Panc1 (cell line): ENCODE data around the gene ARGLU1. TPM values are rescaled to one million over a fixed set of nuclear protein-coding genes. Genes with fewer than 3 reads are reported as not detected.

Source experiments
- ATAC-seq: fragments of 200-7000 bp; cut with Tn5 transposase; 2 replicates; pipeline ENCODE4 v1.9.1; 2020; ENCODE audit warnings: mild to moderate bottlenecking, moderate library complexity
- Bru-seq: library from RNA; stranded (reverse); fragments of 400-500 nt; gene quantifications from one replicate; lab custom pipeline; 2021; lab: Mats Ljungman, UMichigan
- BruChase-seq, 2 experiments: library from RNA; stranded (reverse); fragments of 400-500 nt; gene quantifications; one replicate each; lab custom pipeline; 2021; lab: Mats Ljungman, UMichigan
- BruUV-seq: library from RNA; stranded (reverse); fragments of 400-500 nt; replicated peaks from 2 replicates; lab custom pipeline; 2021; lab: Mats Ljungman, UMichigan
- CTCF ChIA-PET: fragments of 300-600 bp; sonication (Branson Sonifier 250); formaldehyde crosslinking; loops from one replicate; lab custom pipeline; 2022; ENCODE audit warnings: antibody characterized with exemption; lab: Charles Lee
- POLR2A ChIA-PET: fragments of 300-600 bp; sonication (Branson Sonifier 250); formaldehyde crosslinking; loops from one replicate; lab custom pipeline; 2022; ENCODE audit warnings: antibody characterized with exemption; lab: Charles Lee
- DNase-seq: peaks from one replicate; pipeline ENCODE4 v3.0.0-alpha.2; 2010; ENCODE audit warnings: low read depth, low spot score
- H3K27ac ChIP-seq: 2 replicates; pipeline ENCODE4 v1.5.1; 2011; ENCODE audit warnings: mild to moderate bottlenecking, low read length, inconsistent platforms
- H3K27me3 ChIP-seq: fragments of 200-500 bp; sonication (Bioruptor generic); 2 replicates; pipeline ENCODE4 v1.6.0; 2014; ENCODE audit warnings: low read length, inconsistent platforms; ENCODE audit not compliant: control insufficient read depth, insufficient read depth
- H3K36me3 ChIP-seq: fragments of 200-500 bp; sonication (Bioruptor generic); 2 replicates; pipeline ENCODE4 v1.5.1; 2014; ENCODE audit warnings: inconsistent platforms, mild to moderate bottlenecking, low read length, moderate library complexity; ENCODE audit not compliant: control insufficient read depth, insufficient read depth
- H3K4me1 ChIP-seq: 2 replicates; pipeline ENCODE4 v1.5.1; 2011; ENCODE audit warnings: inconsistent platforms, mild to moderate bottlenecking, low read length, moderate library complexity; ENCODE audit not compliant: control insufficient read depth, insufficient read depth
- H3K4me3 ChIP-seq, 2 experiments: 2 replicates each; pipeline ENCODE4 v1.5.1; 2011 to 2012; ENCODE audit warnings: low read depth in 2 of 2, low read length in 2 of 2, mild to moderate bottlenecking in 2 of 2, inconsistent platforms in 1 of 2, moderate library complexity in 1 of 2
- H3K9me3 ChIP-seq: fragments of 200-500 bp; sonication (Bioruptor generic); 2 replicates; pipeline ENCODE4 v1.5.1; 2014; ENCODE audit warnings: low read depth, mild to moderate bottlenecking, inconsistent platforms, low read length, moderate library complexity; ENCODE audit not compliant: control insufficient read depth, insufficient read depth
- POLR2AphosphoS5 ChIP-seq: IDR thresholded peaks from 2 replicates; pipeline ENCODE4 v1.6.1; 2012; ENCODE audit warnings: mild to moderate bottlenecking, low read depth, low read length, moderate library complexity
- REST ChIP-seq, 2 experiments: IDR thresholded peaks; 2 replicates each; pipeline ENCODE4 v1.6.1; 2011 to 2012; ENCODE audit warnings: low read depth in 2 of 2, control low read depth in 1 of 2, low read length in 1 of 2, mild to moderate bottlenecking in 1 of 2, moderate library complexity in 1 of 2; ENCODE audit not compliant: insufficient read depth in 1 of 2
- SIN3A ChIP-seq: IDR thresholded peaks from 2 replicates; pipeline ENCODE4 v1.6.1; 2012; ENCODE audit warnings: low read depth, mild to moderate bottlenecking, low read length, moderate library complexity, borderline replicate concordance; ENCODE audit not compliant: insufficient read depth
- TCF7L2 ChIP-seq: IDR thresholded peaks from 2 replicates; pipeline ENCODE4 v1.6.1; 2011; ENCODE audit warnings: mild to moderate bottlenecking, low read depth, low read length, inconsistent platforms
- in situ Hi-C: cut with HindIII; loops from 2 replicates; pipeline ENCODE4 v1.10.0; 2016; ENCODE audit warnings: low sequenced_read_pairs, low pct_unique_long_range_greater_than_20kb
- intact Hi-C: fragments of 100-400 bp; cut with micrococcal nuclease; formaldehyde crosslinking; loops from one replicate; pipeline ENCODE4 v1.10.0; 2022; ENCODE audit not compliant: unreplicated experiment
- long read RNA-seq: library from polyadenylated mRNA; unstranded; transcript quantifications from one replicate; pipeline ENCODE4 v2.0.0, GENCODE V29; 2021; ENCODE audit not compliant: unreplicated experiment
- polyA plus RNA-seq: library from polyadenylated mRNA; unstranded; fragments of >200 nt; gene quantifications from one replicate; pipeline ENCODE4 v1.2.1, GENCODE V29; 2012; ENCODE audit warnings: missing spikeins; ENCODE audit not compliant: insufficient read length
- total RNA-seq: library from RNA; stranded (reverse); gene quantifications from one replicate; pipeline ENCODE4 v1.2.1, GENCODE V29; 2021; ENCODE audit not compliant: unreplicated experiment
- TF ChIP-seq, protein P1 (sequence below): fragments of 450-650 bp; IDR thresholded peaks from 2 replicates; pipeline ENCODE4 v1.5.1; 2017; ENCODE audit warnings: mild to moderate bottlenecking

The ARGLU1 gene
- 38.5 TPM for total RNA-seq
- 28.3 TPM for polyA plus RNA-seq
- percentile 93 among the genes with signal in this experiment for Bru-seq, nascent RNA
- BruChase-seq, experiment 1, labeled RNA remaining after a 2-hour chase: percentile 97 among the genes with signal in this experiment
- BruChase-seq, experiment 2, labeled RNA remaining after a 6-hour chase: percentile 94 among the genes with signal in this experiment
- long read RNA-seq, full-length matches to known transcripts: 95 of 129 reads
- long read RNA-seq, partial matches to known transcripts: 14 of 129 reads
- long read RNA-seq, other reads (novel, unspliced or antisense): 20 of 129 reads

DNA sequence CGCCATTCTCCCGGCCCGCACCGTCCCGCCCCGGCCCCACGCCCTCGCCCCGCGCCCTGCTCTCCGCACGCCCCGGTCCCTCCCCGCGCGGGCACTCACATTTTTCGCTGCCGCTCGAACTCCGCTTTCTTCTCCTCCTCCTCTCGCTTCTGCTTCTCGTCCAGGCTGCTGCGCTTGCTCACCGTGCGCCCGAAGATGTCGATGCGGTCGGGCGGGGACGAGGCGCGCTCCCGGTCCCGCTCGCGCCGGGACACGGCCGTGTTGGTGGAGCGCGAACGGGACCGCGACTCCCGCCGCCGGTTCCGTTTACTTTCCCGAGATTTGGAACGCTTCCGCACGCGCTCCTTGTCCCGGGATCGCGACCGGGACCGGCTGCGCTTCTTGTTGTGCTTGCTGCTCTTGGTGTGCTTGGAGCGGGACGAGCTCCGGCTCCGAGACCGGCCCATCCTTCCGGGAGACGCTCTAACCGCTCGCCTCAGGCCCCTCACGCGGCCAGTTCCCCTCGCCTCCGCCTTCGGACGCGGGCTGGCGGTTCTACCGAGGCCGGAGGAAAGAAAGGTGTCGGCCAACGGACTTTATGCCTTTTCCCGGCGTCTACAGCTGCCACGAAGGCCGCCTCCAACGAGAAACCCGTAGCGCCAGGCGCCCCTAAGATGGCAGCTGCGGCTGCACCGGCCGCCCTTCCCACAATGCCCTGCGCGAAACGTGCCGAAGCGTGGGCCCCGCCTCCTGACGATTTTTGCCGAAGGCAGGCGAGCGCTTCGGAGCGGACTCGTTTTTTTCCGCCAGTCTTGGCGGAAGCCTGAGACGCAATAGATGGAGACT is at the start of gene ARGLU1:
ARGLU1 (minus strand) TSS at position 664 of the 825 bp plus-strand sequence; CDS start at position 446, 218 bp downstream.
- in situ Hi-C loops: no loop called here
- no TSS peak for BruUV-seq
- H3K9me3 ChIP-seq: no peaks in the 10 kb centered on the region

DNA sequence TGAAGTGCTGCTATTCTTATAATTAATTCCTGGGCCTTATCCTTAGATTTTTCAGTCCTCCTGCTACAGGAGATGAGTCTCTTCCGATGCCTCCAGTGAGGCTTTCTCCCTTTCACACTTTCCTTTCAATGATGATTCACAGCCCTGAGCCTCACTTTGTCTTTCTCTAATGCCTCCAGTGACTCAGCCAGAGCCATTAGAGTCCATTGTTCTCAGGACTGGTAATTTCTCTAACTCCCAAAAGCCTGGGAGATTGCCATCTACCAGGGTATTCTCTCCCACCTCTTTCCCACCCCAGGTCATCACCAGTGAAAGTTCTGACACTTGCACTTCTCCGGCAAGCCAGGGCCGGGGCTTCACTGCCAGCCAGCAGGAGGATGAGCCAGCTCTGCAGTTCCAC is 49.6 kb upstream of the ARGLU1 start:
- no peak for DNase-seq
- Histone ChIP-seq H3K4me1 (no peaks in the 10 kb centered on the region), H3K27ac (no peak overlapping the region), H3K27me3 (peaks cover 2% of the 10 kb centered on the region; the same call in 1 of the 2 replicates), H3K4me3 (no peak overlapping the region), H3K9me3 (no peaks in the 10 kb centered on the region), H3K36me3 (no peaks in the 10 kb centered on the region)
- ATAC-seq: no peak
- ChIA-PET POLR2A (no interaction called here), CTCF (no interaction called here)
- intact Hi-C loops: no loop called here
- in situ Hi-C loops: no loop called here
- TF ChIP-seq, protein P1, sequence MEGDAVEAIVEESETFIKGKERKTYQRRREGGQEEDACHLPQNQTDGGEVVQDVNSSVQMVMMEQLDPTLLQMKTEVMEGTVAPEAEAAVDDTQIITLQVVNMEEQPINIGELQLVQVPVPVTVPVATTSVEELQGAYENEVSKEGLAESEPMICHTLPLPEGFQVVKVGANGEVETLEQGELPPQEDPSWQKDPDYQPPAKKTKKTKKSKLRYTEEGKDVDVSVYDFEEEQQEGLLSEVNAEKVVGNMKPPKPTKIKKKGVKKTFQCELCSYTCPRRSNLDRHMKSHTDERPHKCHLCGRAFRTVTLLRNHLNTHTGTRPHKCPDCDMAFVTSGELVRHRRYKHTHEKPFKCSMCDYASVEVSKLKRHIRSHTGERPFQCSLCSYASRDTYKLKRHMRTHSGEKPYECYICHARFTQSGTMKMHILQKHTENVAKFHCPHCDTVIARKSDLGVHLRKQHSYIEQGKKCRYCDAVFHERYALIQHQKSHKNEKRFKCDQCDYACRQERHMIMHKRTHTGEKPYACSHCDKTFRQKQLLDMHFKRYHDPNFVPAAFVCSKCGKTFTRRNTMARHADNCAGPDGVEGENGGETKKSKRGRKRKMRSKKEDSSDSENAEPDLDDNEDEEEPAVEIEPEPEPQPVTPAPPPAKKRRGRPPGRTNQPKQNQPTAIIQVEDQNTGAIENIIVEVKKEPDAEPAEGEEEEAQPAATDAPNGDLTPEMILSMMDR: no peak
- TF ChIP-seq REST (IDR thresholded peaks at IDR 0.05; ENCODE audit: insufficient read depth in 1 of 2, low read depth in 2 of 2, low read length in 1 of 2) (no peak), SIN3A (no peak), POLR2AphosphoS5 (no peak), TCF7L2 (no peak)
- no TSS peak for BruUV-seq

More for the DNA sequence above, at the start of gene ARGLU1:
- ChIA-PET CTCF (interaction anchor here (0.7 kb wide), 1 partner anchor 347 kb away, joined by 6 read pairs; no protein-coding TSS in a partner anchor), POLR2A (interaction anchor here (0.7 to 0.8 kb wide), 2 partner anchors 31 to 417 kb away, joined by 3 to 4 read pairs; no protein-coding TSS in a partner anchor)
- intact Hi-C loops: loop anchor here (5.0 kb wide), 1 partner anchor 350 kb away; no protein-coding TSS in a partner anchor
- Histone ChIP-seq H3K27ac (peak within 1 kb of the TSS; percentile 86), H3K27me3 (no peaks in the 10 kb centered on the region), H3K4me3 (peak within 1 kb of the TSS; percentile 69 to 84), H3K36me3 (no peaks in the 10 kb centered on the region; the same call in 1 of the 2 replicates), H3K4me1 (peaks cover 30% of the 10 kb centered on the region)
- no peak for TF ChIP-seq TCF7L2
- 0 out of 2 replicates have a peak, but pooled peaks have one; percentile 66 for TF ChIP-seq SIN3A
- TF ChIP-seq POLR2AphosphoS5: peak; percentile 85
- ATAC-seq (peak; percentile 94), DNase-seq (peak; percentile 38)
